ENCODE results near the gene TSEN34.

Gene TSEN34

DNA sequence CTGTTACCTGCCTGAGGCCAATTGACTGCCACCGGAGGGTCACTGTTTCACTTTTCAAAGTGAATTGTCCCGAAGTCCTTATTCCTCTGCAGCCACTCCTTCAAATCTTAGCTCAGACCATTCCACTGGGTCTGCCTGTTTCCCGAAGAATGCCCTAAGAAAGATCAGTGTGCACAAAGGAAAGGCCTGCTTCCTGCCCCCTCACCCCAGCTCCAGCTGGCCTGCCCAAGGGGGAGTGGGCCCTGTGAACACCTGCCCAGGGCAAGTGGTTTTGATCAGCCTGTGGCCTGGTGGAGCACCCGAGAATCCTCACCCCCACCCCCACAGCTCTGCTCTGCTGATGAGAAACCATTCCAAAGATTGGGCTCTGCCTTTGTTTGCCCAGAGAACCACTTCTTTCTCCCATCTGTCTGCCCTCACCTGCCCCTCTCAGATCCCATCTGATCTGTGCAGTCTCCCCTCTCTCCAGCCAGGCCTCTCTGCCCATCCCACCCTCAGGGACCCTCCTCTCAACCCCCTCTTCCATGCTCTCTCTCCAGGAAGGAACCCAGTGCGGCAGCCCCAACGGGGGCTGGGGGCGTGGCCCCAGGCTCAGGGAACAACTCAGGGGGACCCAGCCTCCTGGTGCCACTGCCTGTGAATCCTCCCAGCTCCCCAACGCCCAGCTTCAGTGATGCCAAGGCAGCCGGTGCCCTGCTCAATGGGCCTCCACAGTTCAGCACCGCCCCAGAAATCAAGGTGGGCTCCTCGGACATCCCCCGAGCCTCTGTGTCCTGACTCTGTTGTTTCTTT lies 41.9 kb upstream of the TSEN34 start:
- TF ChIP-seq, protein P1, sequence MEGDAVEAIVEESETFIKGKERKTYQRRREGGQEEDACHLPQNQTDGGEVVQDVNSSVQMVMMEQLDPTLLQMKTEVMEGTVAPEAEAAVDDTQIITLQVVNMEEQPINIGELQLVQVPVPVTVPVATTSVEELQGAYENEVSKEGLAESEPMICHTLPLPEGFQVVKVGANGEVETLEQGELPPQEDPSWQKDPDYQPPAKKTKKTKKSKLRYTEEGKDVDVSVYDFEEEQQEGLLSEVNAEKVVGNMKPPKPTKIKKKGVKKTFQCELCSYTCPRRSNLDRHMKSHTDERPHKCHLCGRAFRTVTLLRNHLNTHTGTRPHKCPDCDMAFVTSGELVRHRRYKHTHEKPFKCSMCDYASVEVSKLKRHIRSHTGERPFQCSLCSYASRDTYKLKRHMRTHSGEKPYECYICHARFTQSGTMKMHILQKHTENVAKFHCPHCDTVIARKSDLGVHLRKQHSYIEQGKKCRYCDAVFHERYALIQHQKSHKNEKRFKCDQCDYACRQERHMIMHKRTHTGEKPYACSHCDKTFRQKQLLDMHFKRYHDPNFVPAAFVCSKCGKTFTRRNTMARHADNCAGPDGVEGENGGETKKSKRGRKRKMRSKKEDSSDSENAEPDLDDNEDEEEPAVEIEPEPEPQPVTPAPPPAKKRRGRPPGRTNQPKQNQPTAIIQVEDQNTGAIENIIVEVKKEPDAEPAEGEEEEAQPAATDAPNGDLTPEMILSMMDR (IDR thresholded peaks at IDR 0.05; ENCODE audit: control insufficient read depth, extremely low read depth, insufficient read depth) = no peak
- no peak for DNase-seq (ENCODE audit: low read depth)
- no peak overlapping the region for H3K4me3 ChIP-seq (ENCODE audit: low read depth, low read length)

DNA sequence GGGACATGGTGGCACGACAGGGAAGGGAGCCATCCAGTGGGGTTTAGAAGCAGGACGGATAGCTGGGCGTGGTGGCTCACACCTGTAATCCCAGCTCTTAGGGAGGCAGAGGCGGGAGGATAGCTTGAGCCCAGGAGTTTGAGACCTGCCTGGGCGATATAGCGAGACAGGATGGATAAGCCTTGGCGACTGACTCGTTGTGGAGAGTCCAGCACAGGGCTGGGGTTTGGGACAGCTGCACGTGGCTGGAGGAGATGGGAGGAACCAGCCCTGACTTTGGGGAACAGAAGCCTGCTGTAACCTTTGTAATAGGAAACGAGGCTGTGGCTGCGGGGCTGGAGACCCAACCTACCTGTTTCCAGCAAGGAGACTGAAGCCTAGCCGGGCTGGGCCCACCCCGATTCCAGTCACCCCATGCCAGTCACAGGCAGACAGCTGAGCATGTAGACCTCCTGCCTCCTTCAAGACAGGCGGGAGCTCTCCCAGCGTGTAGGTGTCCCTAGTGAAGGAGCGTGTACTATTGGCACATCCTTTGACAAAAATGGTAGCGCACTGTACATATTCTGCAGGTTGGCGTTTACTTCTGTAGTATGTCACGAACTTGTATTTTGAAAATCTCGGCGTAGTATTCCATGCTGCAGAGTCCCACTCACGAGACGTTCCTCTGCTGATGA lies 39.6 kb upstream of the TSEN34 start:
- TF ChIP-seq, protein P1 (IDR thresholded peaks at IDR 0.05; ENCODE audit: control insufficient read depth, extremely low read depth, insufficient read depth) = no peak
- no peak for DNase-seq (ENCODE audit: low read depth)
- no peak overlapping the region for H3K4me3 ChIP-seq (ENCODE audit: low read depth, low read length)

DNA sequence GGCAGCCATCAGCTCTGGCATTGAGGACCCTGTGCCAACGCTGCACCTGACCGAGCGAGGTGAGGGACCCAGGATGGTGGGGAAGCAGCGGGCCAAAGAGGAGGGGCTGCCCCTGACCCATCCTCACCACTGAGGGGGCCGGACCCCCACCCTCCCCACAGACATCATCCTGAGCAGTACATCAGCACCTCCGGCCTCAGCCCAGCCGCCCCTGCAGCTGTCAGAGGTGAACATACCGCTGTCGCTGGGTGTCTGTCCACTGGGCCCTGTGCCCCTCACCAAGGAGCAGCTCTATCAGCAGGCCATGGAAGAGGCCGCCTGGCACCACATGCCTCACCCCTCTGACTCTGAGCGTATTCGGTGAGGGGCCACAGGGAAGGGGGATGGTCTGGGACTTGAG lies 38.8 kb upstream of the TSEN34 start:
- H3K4me3 ChIP-seq (ENCODE audit: low read depth, low read length) = no peak overlapping the region
- TF ChIP-seq, protein P1 (IDR thresholded peaks at IDR 0.05; ENCODE audit: control insufficient read depth, extremely low read depth, insufficient read depth) = no peak
- no peak for DNase-seq (ENCODE audit: low read depth)

DNA sequence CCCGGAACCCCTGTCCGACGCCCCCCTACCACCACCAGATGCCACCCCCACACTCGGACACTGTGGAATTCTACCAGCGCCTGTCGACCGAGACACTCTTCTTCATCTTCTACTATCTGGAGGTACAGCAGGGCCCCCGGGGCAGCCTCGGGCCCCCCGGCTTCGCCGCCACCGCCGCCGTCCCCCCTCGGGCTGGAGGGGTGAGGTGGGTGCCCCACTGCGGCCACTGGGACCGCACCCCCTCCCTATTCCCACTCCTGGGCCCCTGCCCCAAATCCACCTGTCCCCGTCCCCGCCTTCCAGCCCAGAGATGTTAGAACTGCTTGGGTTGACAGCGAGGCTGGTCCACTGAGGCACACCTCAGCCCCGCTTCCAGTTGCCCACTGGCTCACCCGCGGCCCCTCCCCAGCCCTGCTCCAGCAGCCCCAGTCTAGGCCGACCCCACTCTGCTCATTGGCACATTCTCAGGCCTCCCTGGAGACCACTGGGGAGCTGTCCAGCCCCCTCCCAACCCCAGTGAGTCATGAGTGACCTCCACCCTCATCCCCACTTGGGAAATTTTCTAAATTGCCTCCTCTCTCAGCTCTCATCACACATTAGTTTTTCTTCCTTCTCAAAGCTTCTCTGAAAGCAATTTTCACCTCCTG lies 38.1 kb upstream of the TSEN34 start:
- TF ChIP-seq, protein P1 (IDR thresholded peaks at IDR 0.05; ENCODE audit: control insufficient read depth, extremely low read depth, insufficient read depth) = no peak
- no peak for DNase-seq (ENCODE audit: low read depth)
- no peak overlapping the region for H3K4me3 ChIP-seq (ENCODE audit: low read depth, low read length)

DNA sequence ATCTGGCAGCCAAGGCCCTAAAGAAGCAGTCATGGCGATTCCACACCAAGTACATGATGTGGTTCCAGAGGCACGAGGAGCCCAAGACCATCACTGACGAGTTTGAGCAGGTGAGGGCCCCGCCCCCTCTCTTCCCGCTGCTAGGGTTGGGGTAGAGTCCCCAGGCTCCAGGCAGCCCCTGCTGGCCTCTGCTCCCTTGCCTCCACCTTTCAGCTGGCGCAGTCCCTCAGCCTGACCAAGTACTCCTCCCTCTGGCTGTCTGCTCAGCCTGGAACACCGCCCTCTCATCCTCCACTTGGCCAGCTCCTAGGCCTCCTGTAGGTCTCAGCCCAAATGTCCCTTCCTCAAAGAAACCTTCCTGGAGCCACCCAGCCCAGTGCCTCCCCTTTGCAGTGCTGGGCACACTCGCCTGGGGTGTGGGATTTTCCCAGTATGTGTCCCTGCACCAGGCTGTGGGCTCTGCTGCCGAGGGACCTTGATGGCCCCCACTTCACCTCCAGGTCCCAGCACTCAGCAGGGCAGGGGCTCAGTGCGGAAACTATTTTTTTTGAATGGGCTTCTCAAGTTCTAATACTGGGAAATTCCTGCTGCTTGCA lies 37.3 kb upstream of the TSEN34 start:
- no peak for DNase-seq (ENCODE audit: low read depth)
- TF ChIP-seq, protein P1 (IDR thresholded peaks at IDR 0.05; ENCODE audit: control insufficient read depth, extremely low read depth, insufficient read depth) = no peak

DNA sequence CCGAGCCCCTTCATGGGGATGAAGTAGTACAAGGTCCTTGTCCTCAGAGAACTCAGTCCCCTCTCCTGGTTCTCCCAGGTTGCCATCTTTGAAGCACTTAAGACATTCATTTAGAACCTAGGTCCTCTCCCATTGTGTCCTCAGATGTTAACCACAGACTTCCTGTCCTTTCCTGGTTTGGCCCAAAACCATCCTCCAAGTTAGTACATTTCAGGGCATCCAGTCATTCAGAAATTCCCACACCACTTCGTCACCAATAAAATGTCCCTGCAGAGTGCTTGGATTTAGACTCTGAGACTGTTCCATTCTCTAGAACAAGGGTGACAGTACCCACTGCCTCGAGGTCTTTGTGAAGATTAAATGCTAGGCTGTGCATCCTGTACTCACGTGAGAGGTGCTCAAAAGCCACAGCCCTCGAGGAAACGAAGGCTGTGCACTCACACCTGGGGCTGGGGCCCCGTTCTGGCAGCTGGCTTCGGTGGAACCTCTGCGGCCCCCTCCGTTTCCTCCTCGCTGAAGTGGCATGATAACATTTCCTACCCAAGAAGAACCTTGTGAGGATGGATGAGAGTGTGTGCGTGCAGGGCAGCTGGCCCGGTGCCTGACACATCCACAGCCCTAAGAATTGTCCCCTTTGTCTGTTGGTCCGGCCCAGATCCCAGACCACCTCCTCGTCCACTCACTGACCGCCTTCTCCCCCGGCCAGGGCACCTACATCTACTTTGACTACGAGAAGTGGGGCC lies 36.3 kb upstream of the TSEN34 start:
- H3K4me3 ChIP-seq (ENCODE audit: low read depth, low read length) = no peak overlapping the region
- TF ChIP-seq, protein P1 (IDR thresholded peaks at IDR 0.05; ENCODE audit: control insufficient read depth, extremely low read depth, insufficient read depth) = no peak
- DNase-seq (ENCODE audit: low read depth) = no peak

More for the DNA sequence above, 37.3 kb upstream of the TSEN34 start:
- no peak overlapping the region for H3K4me3 ChIP-seq (ENCODE audit: low read depth, low read length)

Measured in LNCaP clone FGC (cell line).